AG10803 (cell line): ENCODE measurements around the gene HSF5.
"Not testable (repeated sequence)": the region's sequence is repeated elsewhere in the genome, so short reads cannot be mapped to it uniquely, and the experiment has no call there.

Experiments
- DNase-seq: peaks from one replicate; pipeline ENCODE4 v3.0.0; 2010; ENCODE audit warnings: low read depth
- H3K4me3 ChIP-seq: 2 replicates; pipeline ENCODE4 v1.5.1; 2011; ENCODE audit warnings: mild to moderate bottlenecking, low read length, control low read depth
- TF ChIP-seq, protein P1 (sequence below): conservative IDR thresholded peaks from 2 replicates; pipeline ENCODE4 v1.5.1; 2011; ENCODE audit warnings: mild to moderate bottlenecking, low read length, control low read depth, inconsistent platforms

The HSF5 gene

GRCh38 chr17:58508341-58509067 is 20.3 kb upstream of the HSF5 start:
- no peak overlapping the region for H3K4me3 ChIP-seq
- TF ChIP-seq, protein P1, sequence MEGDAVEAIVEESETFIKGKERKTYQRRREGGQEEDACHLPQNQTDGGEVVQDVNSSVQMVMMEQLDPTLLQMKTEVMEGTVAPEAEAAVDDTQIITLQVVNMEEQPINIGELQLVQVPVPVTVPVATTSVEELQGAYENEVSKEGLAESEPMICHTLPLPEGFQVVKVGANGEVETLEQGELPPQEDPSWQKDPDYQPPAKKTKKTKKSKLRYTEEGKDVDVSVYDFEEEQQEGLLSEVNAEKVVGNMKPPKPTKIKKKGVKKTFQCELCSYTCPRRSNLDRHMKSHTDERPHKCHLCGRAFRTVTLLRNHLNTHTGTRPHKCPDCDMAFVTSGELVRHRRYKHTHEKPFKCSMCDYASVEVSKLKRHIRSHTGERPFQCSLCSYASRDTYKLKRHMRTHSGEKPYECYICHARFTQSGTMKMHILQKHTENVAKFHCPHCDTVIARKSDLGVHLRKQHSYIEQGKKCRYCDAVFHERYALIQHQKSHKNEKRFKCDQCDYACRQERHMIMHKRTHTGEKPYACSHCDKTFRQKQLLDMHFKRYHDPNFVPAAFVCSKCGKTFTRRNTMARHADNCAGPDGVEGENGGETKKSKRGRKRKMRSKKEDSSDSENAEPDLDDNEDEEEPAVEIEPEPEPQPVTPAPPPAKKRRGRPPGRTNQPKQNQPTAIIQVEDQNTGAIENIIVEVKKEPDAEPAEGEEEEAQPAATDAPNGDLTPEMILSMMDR, result no peak
- no peak for DNase-seq

- DNase-seq, result peak; percentile 16
- no peak overlapping the region for H3K4me3 ChIP-seq
- TF ChIP-seq, protein P1, result no peak
Measured at GRCh38 chr17:58507123-58507634, 19.0 kb upstream of the HSF5 start.

DNA sequence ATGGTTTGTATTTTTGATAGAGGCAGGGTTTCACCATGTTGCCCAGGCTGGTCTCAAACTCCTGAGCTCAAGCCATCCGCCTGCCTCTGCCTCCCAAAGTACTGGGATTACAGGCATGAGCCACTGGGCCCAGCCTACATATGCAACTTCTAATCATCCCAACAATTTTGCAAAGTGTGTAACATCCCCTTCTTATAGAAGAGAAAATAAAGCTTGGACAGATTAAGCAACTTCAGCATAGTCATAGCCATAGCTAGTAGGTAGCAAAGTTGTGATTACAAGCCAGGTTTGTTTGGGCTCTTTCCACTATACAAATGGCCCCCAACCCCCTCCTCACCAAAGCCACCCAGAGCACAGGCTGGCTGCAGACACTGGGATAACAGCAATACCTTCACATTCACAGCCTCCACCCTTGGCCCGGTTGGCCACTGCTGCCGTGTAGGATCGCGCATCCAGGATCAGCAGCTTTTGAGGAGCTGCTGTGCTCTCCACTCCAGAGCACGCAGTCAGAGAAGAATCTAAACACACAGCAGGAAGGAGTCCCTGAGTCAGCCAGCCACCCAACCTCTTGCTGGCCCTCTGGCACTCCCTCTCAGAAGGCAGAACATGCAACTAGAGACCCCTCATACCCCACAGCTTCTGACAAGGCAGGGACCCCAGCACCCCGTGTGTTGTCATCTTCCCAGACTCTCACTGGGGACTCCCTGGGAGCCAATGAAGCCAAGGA is 18.3 kb upstream of the HSF5 start:
- DNase-seq, result no peak
- TF ChIP-seq, protein P1, result no peak
- H3K4me3 ChIP-seq, result no peak overlapping the region

GRCh38 chr17:58504826-58505351 is 16.7 kb upstream of the HSF5 start:
- TF ChIP-seq, protein P1, result no peak
- H3K4me3 ChIP-seq, result no peak overlapping the region
- DNase-seq, result no peak

DNA sequence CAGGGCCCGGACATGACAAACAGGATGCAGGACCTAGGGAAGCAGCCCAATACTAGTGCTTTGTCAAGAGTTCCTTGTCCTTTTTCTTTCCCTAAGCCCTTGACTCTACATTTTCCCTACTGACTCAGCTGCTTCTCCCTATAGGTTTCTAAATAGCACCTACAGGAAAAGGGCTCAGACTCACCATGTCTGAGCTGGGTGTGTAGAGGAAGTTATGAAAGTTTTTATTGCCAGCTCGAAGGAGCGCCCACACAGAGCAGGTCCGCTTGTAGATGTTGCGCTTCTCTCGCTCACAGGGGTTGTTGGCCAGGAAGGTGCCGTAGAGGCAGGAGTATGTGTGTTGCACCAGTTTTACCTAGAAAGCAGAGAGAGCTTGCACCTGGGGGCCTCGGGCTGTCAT is 15.7 kb upstream of the HSF5 start:
- TF ChIP-seq, protein P1, result no peak
- no peak overlapping the region for H3K4me3 ChIP-seq
- DNase-seq, result no peak

DNA sequence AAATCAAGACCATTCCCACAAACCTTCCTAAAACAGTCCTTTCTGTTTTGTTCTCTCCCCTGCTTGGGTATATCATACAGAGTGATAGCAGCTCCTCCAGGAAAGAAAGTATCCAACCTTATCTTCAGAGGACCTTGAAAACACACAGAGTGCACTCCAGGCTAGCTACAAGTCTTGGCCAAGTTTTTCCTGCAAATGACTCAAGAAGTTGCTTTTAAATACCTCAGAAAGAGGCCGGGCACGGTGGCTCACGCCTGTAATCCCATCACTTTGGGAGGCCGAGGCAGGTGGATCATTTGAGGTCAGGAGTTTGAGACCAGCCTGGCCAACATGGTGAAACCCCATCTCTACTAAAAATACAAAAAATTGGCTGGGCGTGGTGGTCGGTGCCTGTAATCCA is 14.9 kb upstream of the HSF5 start:
- H3K4me3 ChIP-seq, DNase-seq: not testable (repeated sequence)

DNA sequence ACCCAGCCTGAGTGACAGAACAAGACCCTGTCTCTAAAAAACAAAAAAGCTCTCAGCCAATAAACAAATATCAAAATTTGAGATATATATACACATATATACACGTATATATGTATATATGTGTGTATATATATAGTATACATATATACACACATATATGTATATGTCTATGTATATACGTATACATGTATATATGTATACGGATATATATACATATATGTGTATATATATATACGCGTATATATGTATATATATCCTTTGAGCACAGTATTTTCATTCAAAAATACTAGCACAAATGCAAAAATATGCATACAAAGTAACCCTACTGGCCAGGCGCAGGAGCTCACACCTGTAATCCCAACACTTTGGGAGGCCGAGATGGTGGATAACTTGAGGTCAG is 13.2 kb upstream of the HSF5 start:
- no peak overlapping the region for H3K4me3 ChIP-seq

More for the DNA sequence above, 13.2 kb upstream of the HSF5 start:
- TF ChIP-seq, protein P1, result no peak
- DNase-seq, result no peak
